Lower leg skin (tissue), 3 donors: Measurements from ENCODE around the gene GPR25.

Source experiments
- CTCF ChIP-seq, 3 donors: fragments of 450-650 bp; IDR thresholded peaks; one replicate each; pipeline ENCODE4 v1.5.1; 2016; ENCODE audit warnings: antibody characterized with exemption in 3 of 3, mild to moderate bottlenecking in 3 of 3, moderate library complexity in 2 of 3
- POLR2A ChIP-seq, 2 donors: fragments of 450-650 bp; IDR thresholded peaks; one replicate each; pipeline ENCODE4 v1.6.1; 2016 to 2017; ENCODE audit warnings: antibody characterized with exemption in 2 of 2, mild to moderate bottlenecking in 1 of 2, moderate library complexity in 1 of 2

GRCh38 chr1:200862713-200863415 lies 9.9 kb upstream of the GPR25 start:
- TF ChIP-seq CTCF (IDR thresholded peaks at IDR 0.05) = no peak
- no peak for TF ChIP-seq POLR2A (IDR thresholded peaks at IDR 0.05)
